Lower lobe of right lung (tissue), 2 donors: Measurements from ENCODE around the gene IER3. TPM values are rescaled to one million over a fixed set of nuclear protein-coding genes. Genes with fewer than 3 reads are reported as not detected.

Experiments
- ATAC-seq, 2 donors: fragments of 200-7000 bp; cut with Tn5 transposase; one replicate each; pipeline ENCODE4 v1.9.1; 2020 to 2022; ENCODE audit warnings: mild to moderate bottlenecking in 2 of 2, moderate library complexity in 2 of 2
- DNase-seq: peaks from one replicate; pipeline ENCODE4 v3.0.0-alpha.2; 2020
- H3K27ac ChIP-seq: fragments of 200-600 bp; one replicate; pipeline ENCODE4 v1.8.0; 2022
- H3K27me3 ChIP-seq: fragments of 200-600 bp; one replicate; pipeline ENCODE4 v1.8.0; 2022; ENCODE audit warnings: low read depth
- H3K36me3 ChIP-seq: fragments of 200-600 bp; one replicate; pipeline ENCODE4 v1.8.0; 2022; ENCODE audit warnings: mild to moderate bottlenecking
- H3K4me1 ChIP-seq: fragments of 200-600 bp; one replicate; pipeline ENCODE4 v1.8.0; 2022
- H3K4me3 ChIP-seq: fragments of 200-600 bp; one replicate; pipeline ENCODE4 v1.8.0; 2022; ENCODE audit warnings: mild to moderate bottlenecking
- H3K9me3 ChIP-seq: fragments of 200-600 bp; one replicate; pipeline ENCODE4 v1.8.0; 2022
- CTCF ChIP-seq: fragments of 200-600 bp; IDR thresholded peaks from one replicate; pipeline ENCODE4 v1.8.0; 2022; ENCODE audit warnings: antibody characterized with exemption, mild to moderate bottlenecking
- intact Hi-C: fragments of 100-400 bp; cut with DNase I; formaldehyde crosslinking; loops from one replicate; pipeline ENCODE4 v1.11.0; 2022
- total RNA-seq: library from RNA; stranded (reverse); fragmentation: NEBNext Ultra II Directional; extraction: Animal tissue kit (Norgen Biotek cat#: 25700); gene quantifications from one replicate; pipeline ENCODE4 v1.2.1, GENCODE V29; 2021
- donor health status: DM: no; HTN: yes; CAD: no; lungs with severe emphysema.

The IER3 gene
- total RNA-seq, 1 donor from 2014 or later = 18.0 TPM

DNA sequence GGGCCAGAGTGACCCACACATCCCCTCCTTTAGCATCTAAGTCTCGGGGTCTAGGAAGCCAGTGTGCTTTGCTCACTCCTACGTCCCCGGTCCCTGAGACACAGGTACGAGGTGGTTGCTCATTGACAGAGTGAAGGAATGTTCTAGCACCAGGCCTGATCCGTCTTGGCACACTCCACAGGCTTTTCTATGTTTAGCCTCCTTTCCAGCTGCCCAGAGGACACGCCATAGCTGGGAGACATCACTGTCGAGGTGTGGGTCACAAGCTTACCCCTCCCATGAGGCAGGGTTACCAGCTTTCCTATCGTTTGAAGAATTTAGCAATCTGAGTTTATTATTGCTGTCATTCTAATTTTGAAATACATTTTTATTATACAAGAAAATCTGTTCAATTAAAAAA lies 30.4 kb upstream of the IER3 start:
- Histone ChIP-seq H3K4me3 (no peak overlapping the region), H3K36me3 (no peaks in the 10 kb centered on the region), H3K27ac (no peak overlapping the region), H3K27me3 (no peaks in the 10 kb centered on the region), H3K4me1 (peaks cover 25% of the 10 kb centered on the region), H3K9me3 (no peaks in the 10 kb centered on the region)
- no peak for TF ChIP-seq CTCF
- intact Hi-C loops = no loop called here
- no peak for ATAC-seq
- no peak for DNase-seq

GRCh38 chr6:30770592-30770991 lies 26.2 kb upstream of the IER3 start:
- no peak for TF ChIP-seq CTCF
- intact Hi-C loops = no loop called here
- Histone ChIP-seq H3K4me1 (peaks cover 22% of the 10 kb centered on the region), H3K4me3 (no peak overlapping the region), H3K27ac (no peak overlapping the region), H3K9me3 (no peaks in the 10 kb centered on the region), H3K36me3 (no peaks in the 10 kb centered on the region), H3K27me3 (no peaks in the 10 kb centered on the region)
- no peak for ATAC-seq
- DNase-seq = no peak

- peak overlapping the region; percentile 2 for H3K27ac ChIP-seq
- no peak for ATAC-seq
- no peaks in the 10 kb centered on the region for H3K36me3 ChIP-seq
- TF ChIP-seq CTCF = no peak
- intact Hi-C loops = no loop called here
- H3K9me3 ChIP-seq = no peaks in the 10 kb centered on the region
- H3K4me3 ChIP-seq = no peak overlapping the region
- no peak for DNase-seq
- H3K27me3 ChIP-seq = no peaks in the 10 kb centered on the region
- H3K4me1 ChIP-seq = peaks cover 22% of the 10 kb centered on the region
These were observed 25.6 kb upstream of the IER3 start for GRCh38 chr6:30769853-30770524.

DNA sequence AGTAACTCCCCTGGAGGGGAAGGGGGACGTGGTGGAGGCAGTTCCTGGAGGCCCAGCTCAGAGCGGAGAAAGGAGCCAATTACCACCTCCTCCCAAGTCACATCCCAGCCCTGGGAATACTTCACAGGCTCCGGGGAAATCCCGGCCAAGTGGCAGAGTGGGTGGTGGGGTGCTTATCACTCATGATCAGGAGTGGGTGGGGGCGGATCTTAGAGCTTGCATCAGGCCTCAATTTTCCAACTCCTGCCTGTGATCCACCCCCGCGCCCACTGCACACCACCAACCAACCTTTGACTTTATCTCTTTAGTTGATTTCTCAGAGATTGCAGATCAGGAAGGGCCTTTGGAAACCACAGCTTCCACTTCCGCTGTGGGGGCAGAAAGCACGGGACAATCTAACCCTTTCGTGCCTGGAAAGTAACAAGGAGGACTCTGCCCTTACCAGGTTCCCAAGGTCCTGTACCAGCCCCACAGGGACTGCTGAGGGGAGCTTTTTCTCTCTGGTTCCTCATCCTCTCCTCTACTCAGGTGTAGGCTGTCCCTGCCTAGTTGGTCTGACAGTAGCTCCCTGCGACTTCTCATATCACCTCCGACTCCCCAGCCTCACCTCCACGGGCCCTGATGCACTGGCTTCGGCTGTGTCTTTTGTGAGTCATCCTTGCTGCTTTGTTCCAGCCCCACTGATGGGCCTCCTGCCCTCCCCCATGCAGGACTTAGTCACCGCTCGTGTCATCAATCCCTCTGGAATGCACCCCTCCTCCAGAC lies 24.9 kb upstream of the IER3 start:
- H3K4me3 ChIP-seq = peak overlapping the region; percentile 5
- no peak for TF ChIP-seq CTCF
- H3K9me3 ChIP-seq = no peaks in the 10 kb centered on the region
- no peaks in the 10 kb centered on the region for H3K36me3 ChIP-seq
- ATAC-seq (peak; percentile 71 to 73), DNase-seq (peak; percentile 62)
- peak overlapping the region; percentile 2 for H3K27ac ChIP-seq
- intact Hi-C loops = no loop called here
- no peaks in the 10 kb centered on the region for H3K27me3 ChIP-seq
- H3K4me1 ChIP-seq = peaks cover 22% of the 10 kb centered on the region

GRCh38 chr6:30768634-30769087 lies 24.3 kb upstream of the IER3 start:
- Histone ChIP-seq H3K9me3 (no peaks in the 10 kb centered on the region), H3K4me3 (no peak overlapping the region), H3K36me3 (no peaks in the 10 kb centered on the region), H3K27ac (no peak overlapping the region), H3K4me1 (peaks cover 28% of the 10 kb centered on the region), H3K27me3 (no peaks in the 10 kb centered on the region)
- ATAC-seq (no peak), DNase-seq (no peak)
- no peak for TF ChIP-seq CTCF
- intact Hi-C loops = no loop called here
